ENCODE results near the gene LENG9.

LENG9 gene

DNA sequence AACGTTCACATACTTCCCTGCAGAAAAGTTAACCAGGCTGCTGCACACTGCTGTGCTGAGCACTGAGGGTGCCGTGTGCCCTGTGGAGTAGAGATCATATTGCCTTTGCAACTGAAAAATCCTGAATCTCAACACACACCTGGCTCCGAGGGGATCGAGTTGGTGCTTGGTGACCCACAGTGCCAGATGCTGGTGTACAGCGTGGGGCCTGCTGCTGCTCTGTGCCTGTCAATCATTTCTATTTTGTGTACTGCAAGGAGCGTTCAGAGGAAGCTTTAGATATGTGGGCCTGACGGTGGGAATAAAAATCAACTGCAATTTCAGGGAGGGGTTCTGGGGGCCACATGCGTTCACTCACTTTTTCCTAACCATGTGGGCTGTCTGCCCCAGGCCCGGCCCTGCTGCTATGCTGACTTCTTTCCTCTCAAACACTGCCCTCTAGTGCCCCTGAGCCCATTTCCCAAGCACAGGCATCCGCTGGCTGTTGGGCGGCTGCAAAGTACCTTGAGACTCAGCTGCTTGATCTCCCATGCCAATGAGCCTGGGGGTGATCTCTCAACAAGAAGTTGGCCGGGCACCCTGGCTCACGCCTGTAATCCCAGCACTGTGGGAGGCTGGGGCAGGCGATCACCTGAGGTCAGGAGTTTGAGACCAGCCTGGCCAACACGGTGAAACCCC lies 24.3 kb downstream of the LENG9 start:
- H3K4me3 ChIP-seq (ENCODE audit: low read depth, low read length) = no peak overlapping the region

DNA sequence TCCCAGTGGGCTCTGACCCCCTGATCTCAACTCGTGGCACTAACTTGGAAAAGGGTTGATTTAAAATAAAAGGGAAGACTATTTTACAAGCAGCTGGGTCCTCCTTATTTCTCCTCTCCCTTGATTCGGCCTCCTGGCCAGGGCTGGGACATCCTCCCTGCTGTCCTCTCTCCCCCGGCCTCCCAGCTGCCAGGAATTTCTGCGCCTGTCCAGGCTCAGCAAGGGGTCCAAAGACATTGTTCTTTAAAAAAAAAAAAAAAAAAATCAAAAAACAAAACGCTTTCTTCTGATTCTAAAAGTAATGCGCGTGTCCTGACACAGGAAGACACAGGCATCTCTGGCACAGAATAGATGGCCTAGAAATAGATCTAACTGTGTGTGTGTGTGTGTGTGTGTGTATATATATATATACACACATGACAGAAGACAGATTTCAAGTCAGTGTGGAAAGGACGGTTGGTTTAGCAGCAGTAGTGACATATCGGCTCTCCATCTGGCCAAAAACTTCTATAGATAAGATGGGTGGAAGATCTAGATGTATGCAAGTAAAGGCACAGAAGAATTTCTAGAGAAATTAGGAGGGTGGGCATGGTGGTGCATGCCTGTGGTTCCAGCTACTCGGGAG lies 26.8 kb downstream of the LENG9 start:
- H3K4me3 ChIP-seq (ENCODE audit: low read depth, low read length) = no peak overlapping the region

DNA sequence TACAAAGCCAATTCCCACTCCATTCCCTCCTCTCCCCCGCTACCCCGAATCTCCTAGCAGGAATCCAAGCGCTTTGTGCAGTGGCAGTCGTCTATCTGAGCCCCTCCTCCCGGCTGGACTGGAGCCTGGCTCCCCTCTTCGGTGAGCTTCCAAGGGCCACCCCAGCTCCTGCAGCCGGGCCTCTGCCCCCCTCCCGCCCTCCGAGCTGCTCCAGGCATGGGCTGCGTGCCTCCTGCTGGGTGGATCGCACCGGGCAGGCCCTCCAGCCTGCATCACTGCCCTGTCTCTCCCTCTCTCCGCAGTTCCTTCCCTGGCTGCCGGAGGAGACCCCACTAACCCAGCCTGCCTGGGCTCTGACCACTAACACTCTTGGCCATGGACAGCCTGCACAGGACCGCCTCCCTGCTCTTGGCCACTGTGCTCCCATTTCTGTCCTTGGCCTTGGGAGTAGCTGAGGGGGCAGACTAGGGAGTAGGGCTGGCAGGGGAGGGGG lies 27.5 kb downstream of the LENG9 start:
- H3K4me3 ChIP-seq (ENCODE audit: low read depth, low read length) = no peak overlapping the region

DNA sequence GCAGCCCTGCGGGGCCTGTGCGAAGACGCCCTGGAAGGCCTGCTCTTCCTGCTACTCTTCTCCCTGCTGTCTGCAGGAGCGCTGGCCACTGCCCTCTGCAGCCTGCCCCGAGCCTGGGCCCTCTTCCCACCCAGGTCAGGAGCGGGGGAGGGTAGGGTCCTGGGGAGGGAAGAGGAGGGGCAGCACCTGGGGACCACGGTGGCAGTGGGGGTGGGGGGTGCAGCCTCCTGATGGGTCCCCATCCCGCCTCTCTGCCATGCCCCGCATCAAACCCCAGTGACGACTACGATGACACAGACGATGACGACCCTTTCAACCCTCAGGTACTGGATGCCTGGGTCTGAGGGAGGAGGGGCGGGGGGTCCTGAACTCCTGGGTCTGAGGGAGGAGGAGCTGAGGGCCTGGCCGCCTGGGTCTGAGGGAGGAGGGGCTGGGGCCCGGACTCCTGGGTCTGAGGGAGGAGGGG lies 28.0 kb downstream of the LENG9 start:
- H3K4me3 ChIP-seq (ENCODE audit: low read depth, low read length) = no peak overlapping the region

DNA sequence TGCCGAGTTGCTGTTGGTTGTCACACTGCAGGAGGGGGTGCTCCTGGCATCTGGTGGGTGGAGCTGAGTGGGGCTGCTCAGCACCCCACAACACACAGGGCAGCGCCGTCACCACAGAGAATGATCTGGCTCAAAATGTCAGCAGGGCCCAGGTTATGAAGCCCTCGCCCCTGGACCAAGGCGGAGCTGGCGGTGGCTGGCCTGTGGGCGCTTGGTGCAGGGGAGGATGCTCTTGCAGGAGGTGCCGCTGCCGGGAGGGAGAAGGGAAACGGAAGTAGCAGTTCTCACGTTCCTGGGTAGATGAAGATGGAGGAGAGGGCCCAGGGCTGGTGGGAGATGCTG lies 28.7 kb downstream of the LENG9 start:
- no peak overlapping the region for H3K4me3 ChIP-seq (ENCODE audit: low read depth, low read length)

DNA sequence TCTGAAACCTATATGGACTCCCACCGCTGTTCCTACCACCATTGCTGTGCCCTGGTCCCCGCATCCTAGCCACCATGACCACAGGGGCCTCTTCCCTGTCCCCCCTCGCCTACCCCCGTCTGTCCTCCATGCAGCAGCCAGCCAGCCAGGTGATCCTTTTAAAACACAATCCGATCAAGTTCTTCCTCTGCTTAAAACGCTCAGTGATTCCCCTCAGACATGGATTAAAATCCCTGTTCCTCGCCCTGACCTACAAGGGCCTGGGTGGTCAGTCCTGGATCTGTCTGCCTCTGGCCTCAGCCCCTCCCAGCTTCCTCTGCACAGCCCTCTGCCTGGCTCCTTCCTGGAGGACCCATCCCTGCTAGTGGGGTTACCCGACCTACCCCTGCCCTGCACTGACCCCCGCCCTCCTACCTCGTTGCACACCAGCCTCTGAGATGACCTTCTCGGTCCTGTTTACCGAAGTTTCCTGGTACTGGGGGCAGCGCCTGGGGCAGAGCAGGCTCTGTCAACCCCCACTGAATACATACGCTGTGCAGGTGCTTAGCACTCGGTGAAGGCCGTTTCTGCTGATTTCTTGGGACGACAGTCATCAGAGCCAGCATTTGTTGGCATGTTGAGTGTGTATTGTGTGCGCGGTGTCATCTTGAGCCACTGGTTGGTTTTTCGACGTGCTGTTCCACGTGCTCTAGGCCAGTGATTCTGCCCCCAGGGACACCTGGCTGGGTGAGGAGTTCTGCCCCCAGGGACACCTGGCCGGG lies 29.3 kb downstream of the LENG9 start:
- H3K4me3 ChIP-seq (ENCODE audit: low read depth, low read length) = no peak overlapping the region

DNA sequence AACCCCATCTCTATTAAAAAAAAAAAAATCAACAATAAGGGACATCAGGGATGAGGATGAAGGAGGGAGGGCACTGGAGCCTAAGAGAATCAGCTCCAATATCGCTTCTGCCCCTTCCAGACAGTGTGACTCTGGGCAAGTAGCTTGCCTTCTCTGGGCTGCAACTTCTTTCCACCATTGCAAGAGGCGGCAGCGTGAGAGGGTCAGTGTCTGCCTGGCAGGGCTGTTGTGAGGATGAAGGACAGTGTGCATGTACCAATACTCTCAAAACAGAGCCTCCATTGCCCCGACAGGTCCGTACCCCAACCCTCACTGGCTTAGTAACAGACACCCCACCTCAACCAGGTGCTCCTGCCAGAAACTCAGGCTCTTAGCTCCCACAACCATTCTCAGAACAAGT lies 29.9 kb downstream of the LENG9 start:
- H3K4me3 ChIP-seq (ENCODE audit: low read depth, low read length) = no peak overlapping the region

DNA sequence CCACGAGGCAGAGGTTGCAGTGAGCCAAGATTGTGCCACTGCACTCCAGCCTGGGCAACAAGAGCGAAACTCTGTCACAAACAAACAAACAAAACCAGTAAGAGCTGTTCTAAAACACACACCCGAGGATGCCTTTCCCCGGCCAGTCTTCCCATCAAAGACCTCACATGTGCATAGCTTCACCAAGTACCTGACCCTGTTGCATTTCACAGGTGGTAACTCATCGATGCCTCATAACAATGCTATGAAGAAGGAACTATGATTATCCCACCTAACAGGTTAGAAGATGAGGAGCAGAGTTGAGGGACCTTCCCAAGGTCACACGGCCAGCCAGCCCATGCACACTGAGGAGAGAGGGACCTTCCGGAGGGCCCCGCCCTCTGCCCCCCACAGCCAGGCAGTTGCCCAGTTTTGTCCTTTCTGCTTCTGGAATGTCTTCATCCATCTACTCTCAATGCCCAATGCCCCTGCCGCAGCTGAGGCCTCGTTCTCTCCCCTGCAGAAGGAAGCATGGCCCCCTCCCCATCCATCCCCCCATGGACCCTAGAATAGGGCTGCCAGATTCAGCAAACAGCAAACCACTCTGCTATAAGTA lies 31.3 kb downstream of the LENG9 start:
- H3K4me3 ChIP-seq (ENCODE audit: low read depth, low read length) = no peak overlapping the region

DNA sequence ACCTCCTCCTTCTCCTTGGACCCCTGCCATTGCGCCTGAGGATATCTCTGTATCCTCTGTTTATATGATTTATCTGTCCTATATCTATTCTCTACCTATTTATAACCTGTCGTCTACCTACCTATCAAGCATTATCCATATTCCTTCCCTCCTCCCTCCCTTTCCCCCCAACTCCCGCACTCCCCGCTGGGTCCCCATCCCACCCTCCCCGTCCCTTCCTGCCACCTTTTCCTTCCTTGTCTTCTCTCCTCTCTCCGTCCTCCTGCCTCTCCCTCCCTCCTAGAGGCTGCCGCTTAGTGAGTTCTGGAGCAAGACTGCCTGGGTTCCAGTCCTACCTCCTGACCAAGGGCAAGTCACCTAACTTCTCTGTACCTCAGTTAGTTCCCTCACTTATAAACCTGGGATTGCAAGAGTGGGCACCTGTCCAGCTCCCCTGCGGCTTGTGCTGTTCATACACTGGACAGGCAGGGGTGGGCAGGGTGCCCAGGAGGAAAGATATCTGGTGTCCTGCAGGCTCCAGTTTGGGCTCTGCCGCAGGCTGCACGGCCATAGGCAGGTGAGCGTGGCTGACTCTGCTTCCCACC lies 32.2 kb downstream of the LENG9 start:
- H3K4me3 ChIP-seq (ENCODE audit: low read depth, low read length) = no peak overlapping the region

DNA sequence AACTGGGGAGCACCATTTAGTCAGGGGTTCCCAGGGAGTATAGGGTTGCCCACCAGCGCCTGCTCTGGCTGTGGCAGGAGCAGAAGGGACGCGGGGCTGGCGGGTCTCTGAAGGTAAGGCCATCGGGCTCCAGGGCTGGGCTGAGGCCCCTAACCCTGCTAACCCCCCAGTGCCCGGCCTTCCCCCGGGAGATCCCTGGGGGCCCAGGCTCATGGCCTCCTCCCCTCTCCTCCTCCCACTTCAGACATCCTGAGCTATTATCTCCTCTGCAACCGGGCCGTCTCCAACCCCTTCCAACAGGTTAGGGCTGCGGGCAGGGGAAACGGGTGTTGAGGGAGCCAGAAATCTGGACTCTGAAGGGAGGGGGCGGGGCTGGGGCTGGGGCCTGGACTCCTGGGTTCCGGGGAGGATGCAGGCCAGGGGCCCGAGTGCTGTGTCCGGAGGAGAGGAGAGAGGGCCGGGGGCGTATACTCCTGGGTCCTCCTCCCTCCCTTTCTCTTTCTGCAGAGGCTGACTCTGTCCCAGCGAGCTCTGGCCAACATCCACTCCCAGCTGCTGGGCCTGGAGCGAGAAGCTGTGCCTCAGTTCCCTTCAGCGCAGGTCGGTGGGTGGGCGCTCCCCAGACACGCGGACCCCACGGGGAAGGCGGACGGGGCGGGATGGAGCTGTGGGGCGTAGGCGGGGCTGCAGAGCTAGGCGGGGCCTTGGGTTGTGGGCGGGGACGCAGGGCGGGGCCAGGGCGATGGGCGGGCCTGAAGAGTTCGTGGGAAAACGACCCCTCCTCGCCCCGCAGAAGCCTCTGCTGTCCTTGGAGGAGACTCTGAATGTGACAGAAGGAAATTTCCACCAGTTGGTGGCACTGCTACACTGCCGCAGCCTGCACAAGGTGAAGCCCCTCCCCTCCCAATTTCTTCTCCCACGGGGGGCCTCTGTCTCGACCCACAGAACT lies 33.0 kb downstream of the LENG9 start:
- no peak overlapping the region for H3K4me3 ChIP-seq (ENCODE audit: low read depth, low read length)

DNA sequence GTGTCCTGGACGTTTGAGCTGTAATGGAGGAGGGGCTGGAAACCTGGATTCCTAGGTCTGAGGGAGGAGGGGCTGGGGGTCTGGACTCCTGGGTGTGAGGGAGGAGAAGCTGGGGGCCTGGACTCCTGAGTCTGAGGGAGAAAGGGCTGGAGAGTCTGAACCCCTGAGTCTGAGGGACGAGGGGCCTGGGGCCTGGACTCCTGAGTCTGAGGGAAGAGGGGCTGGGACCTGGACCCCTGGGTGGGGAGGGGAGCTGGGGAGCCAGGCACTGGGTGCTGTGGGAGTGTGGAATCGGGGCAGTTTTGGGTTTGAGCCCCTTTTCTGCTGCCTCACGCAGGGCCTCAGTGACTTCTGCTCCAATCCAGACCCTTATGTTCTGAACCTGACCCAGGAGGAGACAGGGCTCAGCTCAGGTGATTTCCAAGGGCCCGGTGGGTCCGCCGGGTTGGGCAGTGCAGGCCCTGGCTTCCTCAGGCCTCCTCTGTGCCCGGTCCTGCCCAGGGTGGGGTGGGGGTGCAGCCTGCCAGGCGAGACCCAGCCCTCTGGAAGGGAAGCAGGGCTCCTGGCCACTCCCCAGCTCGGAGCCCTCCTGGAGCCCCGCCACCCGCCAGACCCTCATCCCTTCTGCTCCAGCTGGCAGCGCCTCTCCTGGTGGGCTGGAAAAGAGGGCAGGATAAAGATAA lies 33.9 kb downstream of the LENG9 start:
- no peak overlapping the region for H3K4me3 ChIP-seq (ENCODE audit: low read depth, low read length)

DNA sequence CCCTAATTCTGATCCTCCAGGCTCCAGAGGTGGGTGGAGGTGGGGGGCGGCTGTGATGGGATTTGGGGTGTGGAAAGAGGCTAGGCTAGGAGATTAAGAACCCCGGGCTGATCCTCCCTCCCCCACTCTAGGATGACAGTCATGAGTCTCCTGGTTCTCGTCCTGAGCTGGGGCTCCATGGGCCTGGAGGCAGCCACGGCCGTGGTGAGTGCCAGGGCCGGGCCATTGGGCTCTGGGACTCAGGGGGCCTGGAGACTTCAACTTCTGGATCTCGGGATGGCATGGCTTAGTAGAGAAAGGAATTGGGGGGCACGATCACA lies 34.4 kb downstream of the LENG9 start:
- no peak overlapping the region for H3K4me3 ChIP-seq (ENCODE audit: low read depth, low read length)

DNA sequence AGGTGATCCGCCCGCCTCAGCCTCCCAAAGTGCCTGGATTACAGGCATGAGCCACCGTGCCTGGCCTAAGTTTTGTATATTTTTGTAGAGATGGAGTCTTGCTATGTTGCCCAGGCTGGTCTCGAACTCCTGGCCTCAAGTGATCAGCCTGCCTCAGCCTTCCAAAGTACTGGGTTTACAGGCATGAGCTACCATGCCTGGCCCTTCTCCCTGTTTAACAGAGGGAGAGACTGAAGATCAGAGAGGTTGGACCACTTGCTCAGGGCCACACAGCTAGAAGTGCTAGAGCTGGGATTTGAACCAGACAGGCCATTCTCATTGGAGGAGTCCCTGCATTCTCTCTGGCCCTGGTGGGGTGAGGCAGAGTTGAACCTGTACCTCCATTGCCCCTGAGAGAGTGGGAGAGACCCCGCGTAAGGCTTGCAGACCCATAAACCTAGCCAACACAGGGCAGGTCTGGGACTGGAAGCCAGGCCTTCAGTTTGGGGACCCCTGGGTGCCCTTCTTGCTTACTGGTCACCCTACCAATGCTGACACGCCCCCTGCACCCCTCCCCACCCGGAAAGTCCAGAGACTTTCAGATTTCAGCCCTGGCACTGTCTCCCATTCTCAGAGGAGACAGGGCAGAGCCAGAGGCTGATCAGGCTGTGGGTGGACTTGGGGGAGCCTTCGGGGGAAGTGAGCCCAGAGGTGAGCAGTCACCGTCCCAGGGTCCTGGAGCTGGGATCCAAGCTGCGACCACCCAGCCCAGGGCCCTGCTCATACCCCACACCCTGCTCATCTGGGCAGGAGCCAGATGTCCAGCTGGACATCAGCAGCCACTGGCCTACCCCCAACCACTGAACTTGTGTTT lies 35.0 kb downstream of the LENG9 start:
- no peak overlapping the region for H3K4me3 ChIP-seq (ENCODE audit: low read depth, low read length)

DNA sequence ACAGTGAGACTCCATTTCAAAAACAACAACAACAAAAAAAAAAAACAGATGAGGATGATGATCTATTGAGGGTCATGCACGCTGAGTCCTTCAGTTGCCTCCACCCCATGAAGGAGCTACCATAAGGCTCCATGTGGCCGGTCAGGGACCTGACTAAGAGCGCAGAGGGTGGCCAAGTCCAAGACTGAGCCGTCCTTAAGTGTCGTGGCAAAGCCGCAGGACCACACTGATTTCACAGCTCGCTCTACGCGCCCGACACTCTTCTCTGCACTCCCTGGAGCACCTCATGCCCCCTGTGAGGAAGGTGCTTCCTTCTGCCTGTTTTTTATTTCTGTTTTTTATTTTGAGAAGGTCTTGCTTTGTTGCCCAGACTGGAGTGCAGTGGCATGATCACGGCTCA lies 36.0 kb downstream of the LENG9 start:
- no peak overlapping the region for H3K4me3 ChIP-seq (ENCODE audit: low read depth, low read length)

DNA sequence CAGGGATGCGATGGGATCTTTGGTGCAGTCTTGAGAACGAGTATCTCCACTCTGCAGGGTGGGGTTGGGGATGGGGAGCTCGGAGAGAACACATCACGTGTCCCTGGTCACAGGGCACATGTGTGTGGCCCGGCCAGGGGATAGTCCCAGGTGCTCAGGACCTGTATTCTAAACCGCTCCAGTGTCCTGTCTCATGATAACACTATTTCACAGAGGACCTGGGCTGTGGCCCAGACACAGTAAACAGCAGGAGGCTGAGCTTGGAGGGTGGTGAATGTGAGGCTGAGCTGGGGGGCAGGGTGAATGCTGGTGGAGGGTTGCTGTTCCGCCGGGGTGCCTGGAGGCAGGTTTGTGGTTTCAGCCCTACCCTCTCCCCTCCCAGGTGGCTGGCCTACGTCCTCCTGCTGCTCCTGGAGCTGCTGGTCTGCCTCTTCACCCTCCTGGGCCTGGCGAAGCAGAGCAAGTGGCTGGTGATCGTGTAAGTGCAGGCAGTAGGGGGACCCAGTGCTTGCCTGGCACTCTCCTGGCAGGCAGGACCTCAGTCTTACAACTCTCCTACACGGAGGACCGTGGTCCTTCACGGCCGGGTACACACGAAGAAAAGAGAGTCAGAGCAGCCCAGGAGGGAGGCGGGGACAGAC lies 37.2 kb downstream of the LENG9 start:
- no peak overlapping the region for H3K4me3 ChIP-seq (ENCODE audit: low read depth, low read length)

DNA sequence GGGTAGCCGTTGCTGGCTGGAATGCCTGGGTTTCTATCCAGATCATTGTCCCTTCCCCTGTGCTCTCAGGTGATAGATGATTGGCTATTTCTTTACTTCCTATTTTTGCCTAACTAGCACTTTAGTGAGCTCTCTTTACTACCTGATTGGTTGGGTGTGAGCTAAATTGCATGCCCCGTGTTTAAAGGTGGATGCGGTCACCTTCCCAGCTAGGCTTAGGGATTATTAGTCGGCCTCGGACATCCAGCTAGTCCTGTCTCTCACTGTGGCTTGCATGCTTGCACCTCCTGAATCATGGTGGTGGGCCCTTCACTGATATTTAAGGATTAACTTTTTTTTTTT lies 38.2 kb downstream of the LENG9 start:
- H3K4me3 ChIP-seq (ENCODE audit: low read depth, low read length) = no peak overlapping the region

DNA sequence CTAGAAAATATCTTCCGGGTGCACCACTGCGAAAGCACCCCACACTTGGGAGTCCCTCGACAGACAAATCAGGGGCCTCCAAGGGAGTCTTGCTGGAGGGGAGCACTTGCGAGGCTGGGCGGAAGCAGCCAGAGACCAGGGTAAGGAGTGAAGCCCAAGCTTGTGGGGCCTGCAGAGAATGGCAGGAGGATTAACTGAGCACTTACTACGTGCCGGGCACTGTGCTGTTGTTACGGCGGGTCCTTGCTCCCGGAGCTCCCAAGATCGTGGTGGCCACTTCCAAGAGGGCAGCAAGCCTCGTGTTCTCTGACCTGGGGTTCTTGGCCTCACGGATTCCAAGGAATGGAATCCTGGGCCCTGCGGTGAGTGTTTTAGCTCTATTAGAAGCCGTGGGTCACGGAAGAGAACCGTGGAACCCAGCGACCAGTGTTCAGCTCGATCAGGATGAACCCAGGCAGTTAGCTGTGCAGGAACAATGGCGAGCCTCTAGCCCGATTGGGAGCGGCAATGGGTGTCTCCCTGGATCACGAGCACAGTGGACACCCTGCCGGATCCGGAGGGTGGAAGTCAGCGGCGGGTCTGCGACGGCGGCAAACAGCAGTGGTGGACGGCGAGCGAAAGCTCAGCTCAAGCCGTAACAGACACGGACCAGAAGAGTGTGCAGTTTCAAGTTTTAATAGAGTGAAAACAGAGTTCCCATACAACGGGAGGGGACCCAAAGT lies 38.8 kb downstream of the LENG9 start:
- no peak overlapping the region for H3K4me3 ChIP-seq (ENCODE audit: low read depth, low read length)

DNA sequence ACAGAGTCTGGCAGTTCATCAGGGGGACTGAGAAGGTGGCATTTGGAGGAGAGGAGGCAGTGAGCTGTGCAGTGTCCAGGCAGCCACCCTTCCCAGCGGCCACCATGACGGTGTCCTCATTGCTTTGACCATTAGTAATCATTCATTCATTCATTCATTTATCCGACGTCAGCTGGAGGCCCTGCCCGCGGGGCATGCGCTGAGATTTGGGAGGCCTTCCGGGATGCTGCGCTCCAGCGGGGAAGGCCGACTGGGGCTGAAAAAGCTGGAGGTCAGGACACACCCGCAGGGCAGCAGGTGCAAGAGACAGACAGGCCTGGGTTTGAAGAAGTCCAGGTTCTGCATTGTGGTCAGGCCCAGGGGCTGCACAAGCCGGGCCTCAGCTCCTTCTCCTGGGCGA lies 39.4 kb downstream of the LENG9 start:
- H3K4me3 ChIP-seq (ENCODE audit: low read depth, low read length) = no peak overlapping the region
